PC-3 (cell line): Measurements from ENCODE around the gene PFKM. TPM values are rescaled to one million over a fixed set of nuclear protein-coding genes. Genes with fewer than 3 reads are reported as not detected.

Experiments used
- ATAC-seq: fragments of 200-7000 bp; cut with Tn5 transposase; 2 replicates; pipeline ENCODE4 v1.9.1; 2020; ENCODE audit warnings: mild to moderate bottlenecking, moderate library complexity
- BruUV-seq: library from RNA; stranded (reverse); fragments of 400-500 nt; replicated peaks from 2 replicates; lab custom pipeline; 2021; lab: Mats Ljungman, UMichigan
- CTCF ChIA-PET: fragments of 300-600 bp; sonication (Branson Sonifier 250); formaldehyde crosslinking; loops from one replicate; lab custom pipeline; 2022; ENCODE audit warnings: antibody characterized with exemption; lab: Charles Lee
- POLR2A ChIA-PET: fragments of 300-600 bp; sonication (Branson Sonifier 250); formaldehyde crosslinking; loops from one replicate; lab custom pipeline; 2022; ENCODE audit warnings: antibody characterized with exemption; ENCODE audit not compliant: unreplicated experiment; lab: Charles Lee
- DNase-seq: peaks from one replicate; pipeline ENCODE4 v3.0.0-alpha.2; 2015
- H2AFZ ChIP-seq: fragments of 300-600 bp; sonication (generic); 2 replicates; pipeline ENCODE4 v1.6.0; 2016; ENCODE audit warnings: antibody characterized with exemption, low read length
- H3F3A ChIP-seq: fragments of 300-600 bp; sonication (generic); one replicate; pipeline ENCODE4 v1.6.0; 2017; ENCODE audit warnings: antibody characterized with exemption, low read length, control low read depth, mild to moderate bottlenecking; ENCODE audit not compliant: unreplicated experiment
- H3K27ac ChIP-seq: fragments of 300-600 bp; sonication (generic); 2 replicates; pipeline ENCODE4 v1.5.1; 2016; ENCODE audit warnings: mild to moderate bottlenecking, low read length
- H3K27me3 ChIP-seq: fragments of 300-600 bp; sonication (generic); 2 replicates; pipeline ENCODE4 v1.6.1; 2016; ENCODE audit warnings: low read length, mixed read lengths
- H3K36me3 ChIP-seq: fragments of 300-600 bp; sonication (generic); 2 replicates; pipeline ENCODE4 v1.6.1; 2016; ENCODE audit warnings: low read depth, mixed run types, low read length, mixed read lengths
- H3K4me1 ChIP-seq: fragments of 300-600 bp; sonication (generic); 2 replicates; pipeline ENCODE4 v1.5.1; 2016; ENCODE audit warnings: low read length; ENCODE audit not compliant: insufficient read depth
- H3K4me2 ChIP-seq: fragments of 300-600 bp; sonication (generic); 2 replicates; pipeline ENCODE4 v1.6.0; 2016; ENCODE audit warnings: low read length
- H3K4me3 ChIP-seq: fragments of 300-600 bp; sonication (generic); 2 replicates; pipeline ENCODE4 v1.5.1; 2016; ENCODE audit warnings: mild to moderate bottlenecking, low read length, mixed read lengths
- H3K79me2 ChIP-seq: fragments of 300-600 bp; sonication (generic); 2 replicates; pipeline ENCODE4 v1.6.1; 2017; ENCODE audit warnings: low read length, mixed read lengths
- H3K9ac ChIP-seq: fragments of 300-600 bp; sonication (generic); 2 replicates; pipeline ENCODE4 v1.6.0; 2016; ENCODE audit warnings: mild to moderate bottlenecking, low read length
- H3K9me2 ChIP-seq: fragments of 300-600 bp; sonication (generic); replicated peaks from 2 replicates; pipeline ENCODE4 v1.6.1; 2016; ENCODE audit warnings: mixed run types, low read length, mixed read lengths
- H3K9me3 ChIP-seq: fragments of 300-600 bp; sonication (generic); 2 replicates; pipeline ENCODE4 v1.6.1; 2016; ENCODE audit warnings: low read length, mixed read lengths
- H4K20me1 ChIP-seq: fragments of 300-600 bp; sonication (generic); 2 replicates; pipeline ENCODE4 v1.6.1; 2016; ENCODE audit warnings: low read length, mixed read lengths
- EZH2 ChIP-seq: fragments of 300-600 bp; sonication (generic); IDR thresholded peaks from one replicate; pipeline ENCODE4 v1.6.1; 2017; ENCODE audit warnings: antibody characterized with exemption, mild to moderate bottlenecking, low read length; ENCODE audit not compliant: unreplicated experiment
- EZH2phosphoT487 ChIP-seq: fragments of 300-600 bp; sonication (generic); IDR thresholded peaks from 2 replicates; pipeline ENCODE4 v1.6.1; 2018; ENCODE audit warnings: mild to moderate bottlenecking, antibody characterized with exemption, low read length, borderline replicate concordance
- intact Hi-C: fragments of 100-400 bp; cut with micrococcal nuclease; formaldehyde crosslinking; loops from 2 replicates; pipeline ENCODE4 v1.9.0; 2023
- total RNA-seq: library from RNA; depleted of rRNA; stranded (reverse); fragments of >200 nt; gene quantifications from 2 replicates; pipeline ENCODE4 v1.2.3, GENCODE V29; 2014
- TF ChIP-seq, protein P1 (sequence below): fragments of 300-600 bp; sonication (generic); conservative IDR thresholded peaks from 2 replicates; pipeline ENCODE4 v1.5.1; 2017; ENCODE audit warnings: antibody characterized with exemption, low read depth, mild to moderate bottlenecking, low read length

The PFKM gene
- total RNA-seq, 1 experiment from 2014 or later = 62.2 TPM

GRCh38 chr12:48078901-48079300, 40.3 kb upstream of the PFKM start:
- Histone ChIP-seq H4K20me1 (no peaks in the 10 kb centered on the region), H3K4me3 (no peak overlapping the region), H3K27me3 (no peaks in the 10 kb centered on the region), H3K9ac (no peak overlapping the region), H3F3A (no peaks in the 10 kb centered on the region), H2AFZ (no peak overlapping the region), H3K36me3 (peaks cover 28% of the 10 kb centered on the region), H3K9me3 (no peaks in the 10 kb centered on the region), H3K4me1 (no peaks in the 10 kb centered on the region), H3K79me2 (no peaks in the 10 kb centered on the region), H3K27ac (no peak overlapping the region), H3K9me2 (no peaks in the 10 kb centered on the region), H3K4me2 (no peak overlapping the region)
- no peak for TF ChIP-seq EZH2
- BruUV-seq = no TSS peak
- ATAC-seq (no peak), DNase-seq (no peak)
- POLR2A ChIA-PET = no interaction called here
- intact Hi-C loops = no loop called here
- CTCF ChIA-PET = interaction anchor here (0.6 kb wide), 1 partner anchor 21 kb away, joined by 3 read pairs; no protein-coding TSS in a partner anchor

DNA sequence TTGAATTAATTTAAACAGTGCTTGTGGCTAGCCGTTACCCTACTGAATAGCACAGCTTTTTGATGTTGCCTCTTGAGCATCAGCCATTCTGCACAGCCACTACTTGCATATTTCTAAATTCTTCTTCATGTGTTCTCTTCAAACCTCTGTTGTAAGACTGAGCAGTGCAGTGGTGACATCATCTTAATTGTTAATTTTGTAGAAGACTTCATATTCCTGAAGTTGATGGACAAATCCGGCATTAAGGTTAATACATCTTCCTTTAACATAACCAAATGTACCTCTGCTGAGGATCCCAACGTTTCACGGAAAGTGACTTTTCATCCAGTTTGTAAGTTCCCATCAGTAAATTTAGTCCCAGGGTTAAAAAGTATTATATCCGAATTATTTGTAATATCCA, 38.9 kb upstream of the PFKM start:
- Histone ChIP-seq H3K4me1 (no peaks in the 10 kb centered on the region), H3K36me3 (peaks cover 23% of the 10 kb centered on the region), H3K9ac (no peak overlapping the region), H3K9me3 (no peaks in the 10 kb centered on the region), H3K27ac (no peak overlapping the region), H3F3A (no peaks in the 10 kb centered on the region), H4K20me1 (no peaks in the 10 kb centered on the region), H3K4me2 (no peak overlapping the region), H2AFZ (no peak overlapping the region), H3K27me3 (no peaks in the 10 kb centered on the region), H3K4me3 (no peak overlapping the region), H3K9me2 (no peaks in the 10 kb centered on the region), H3K79me2 (no peaks in the 10 kb centered on the region)
- ChIA-PET POLR2A (no interaction called here), CTCF (no interaction called here)
- TF ChIP-seq, protein P1, sequence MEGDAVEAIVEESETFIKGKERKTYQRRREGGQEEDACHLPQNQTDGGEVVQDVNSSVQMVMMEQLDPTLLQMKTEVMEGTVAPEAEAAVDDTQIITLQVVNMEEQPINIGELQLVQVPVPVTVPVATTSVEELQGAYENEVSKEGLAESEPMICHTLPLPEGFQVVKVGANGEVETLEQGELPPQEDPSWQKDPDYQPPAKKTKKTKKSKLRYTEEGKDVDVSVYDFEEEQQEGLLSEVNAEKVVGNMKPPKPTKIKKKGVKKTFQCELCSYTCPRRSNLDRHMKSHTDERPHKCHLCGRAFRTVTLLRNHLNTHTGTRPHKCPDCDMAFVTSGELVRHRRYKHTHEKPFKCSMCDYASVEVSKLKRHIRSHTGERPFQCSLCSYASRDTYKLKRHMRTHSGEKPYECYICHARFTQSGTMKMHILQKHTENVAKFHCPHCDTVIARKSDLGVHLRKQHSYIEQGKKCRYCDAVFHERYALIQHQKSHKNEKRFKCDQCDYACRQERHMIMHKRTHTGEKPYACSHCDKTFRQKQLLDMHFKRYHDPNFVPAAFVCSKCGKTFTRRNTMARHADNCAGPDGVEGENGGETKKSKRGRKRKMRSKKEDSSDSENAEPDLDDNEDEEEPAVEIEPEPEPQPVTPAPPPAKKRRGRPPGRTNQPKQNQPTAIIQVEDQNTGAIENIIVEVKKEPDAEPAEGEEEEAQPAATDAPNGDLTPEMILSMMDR = no peak
- TF ChIP-seq EZH2phosphoT487 (no peak), EZH2 (no peak)
- ATAC-seq = no peak
- intact Hi-C loops = no loop called here
- BruUV-seq = no TSS peak
- no peak for DNase-seq

DNA sequence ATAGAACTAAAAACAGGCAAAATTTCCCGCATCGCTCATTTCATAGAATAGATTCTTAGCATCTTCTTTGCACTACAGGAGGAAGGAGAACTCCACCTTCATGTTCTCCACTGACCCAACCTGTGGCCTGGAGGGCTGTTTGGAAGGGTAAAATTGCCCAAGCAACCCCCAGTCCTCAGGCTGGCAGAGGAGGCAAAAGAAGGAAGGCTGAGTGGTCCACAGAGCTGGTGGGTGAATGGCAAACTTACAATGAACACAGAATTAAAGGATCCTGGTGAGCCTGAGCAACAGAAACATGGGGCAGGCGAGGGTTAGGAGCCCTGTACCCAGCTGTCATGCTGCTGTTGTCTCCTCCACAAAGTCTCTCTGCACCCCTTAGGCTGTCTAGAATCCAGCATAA, 38.3 kb upstream of the PFKM start:
- TF ChIP-seq, protein P1 = no peak
- TF ChIP-seq EZH2 (no peak), EZH2phosphoT487 (no peak)
- Histone ChIP-seq H3K4me3 (no peak overlapping the region), H3K79me2 (no peaks in the 10 kb centered on the region), H3K27me3 (no peaks in the 10 kb centered on the region), H2AFZ (no peak overlapping the region), H3K4me2 (no peak overlapping the region), H3F3A (no peaks in the 10 kb centered on the region), H4K20me1 (no peaks in the 10 kb centered on the region), H3K9me3 (no peaks in the 10 kb centered on the region), H3K4me1 (no peaks in the 10 kb centered on the region), H3K9me2 (no peaks in the 10 kb centered on the region), H3K27ac (no peak overlapping the region), H3K9ac (no peak overlapping the region), H3K36me3 (peaks cover 20% of the 10 kb centered on the region)
- no peak for ATAC-seq
- intact Hi-C loops = no loop called here
- ChIA-PET POLR2A (no interaction called here), CTCF (no interaction called here)
- BruUV-seq = no TSS peak
- DNase-seq = no peak
